ENCODE results near the gene RDM1. TPM values are rescaled to one million over a fixed set of nuclear protein-coding genes. Genes with fewer than 3 reads are reported as not detected.
A peak's percentile ranks its signal among the peaks of the same experiment; 100 is the strongest.

RDM1 gene
- total RNA-seq, 6 experiments from 2014 or later = 0.23 to 0.76 (median 0.53) TPM; not detected in 2

DNA sequence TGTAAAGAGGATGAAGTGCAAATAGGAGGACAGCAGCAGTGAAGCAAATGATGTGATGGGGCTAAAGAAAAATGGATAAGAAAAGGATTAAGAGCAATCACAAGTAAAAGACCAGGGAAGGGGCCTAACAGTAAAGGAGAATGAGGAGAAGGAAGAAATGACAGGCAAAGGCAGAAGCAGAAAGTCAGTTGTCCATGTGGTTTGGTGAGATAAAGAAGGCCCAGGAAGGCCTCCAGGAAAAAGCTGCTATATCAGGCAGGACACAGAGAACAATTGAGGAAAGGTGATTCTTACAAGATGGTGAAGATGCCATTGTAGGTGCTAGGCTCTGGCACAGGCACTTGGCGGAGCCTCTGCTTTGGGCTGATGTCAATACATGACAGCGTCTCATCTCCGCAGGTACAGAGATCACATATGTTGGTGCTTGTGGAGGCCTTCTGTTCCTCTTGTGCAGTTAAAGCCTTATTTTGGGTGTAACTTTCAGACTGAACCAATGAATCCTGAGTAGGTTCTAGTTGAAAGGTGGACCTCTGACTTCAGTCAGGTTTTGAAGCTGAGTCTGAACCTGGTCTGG, 18.1 kb downstream of the RDM1 start:
- Mint-ChIP-seq H3K4me1 (ENCODE audit: low read depth) (peaks cover 9% of the 10 kb centered on the region), H3K27me3 (ENCODE audit: insufficient read depth) (peaks cover 29% of the 10 kb centered on the region), H3K4me3 (no peak overlapping the region), H3K36me3 (ENCODE audit: low read depth) (no peaks in the 10 kb centered on the region), H3K27ac (no peak overlapping the region), H3K9me3 (no peaks in the 10 kb centered on the region)
- DNase-seq = no peak
- TF ChIP-seq, protein P1, sequence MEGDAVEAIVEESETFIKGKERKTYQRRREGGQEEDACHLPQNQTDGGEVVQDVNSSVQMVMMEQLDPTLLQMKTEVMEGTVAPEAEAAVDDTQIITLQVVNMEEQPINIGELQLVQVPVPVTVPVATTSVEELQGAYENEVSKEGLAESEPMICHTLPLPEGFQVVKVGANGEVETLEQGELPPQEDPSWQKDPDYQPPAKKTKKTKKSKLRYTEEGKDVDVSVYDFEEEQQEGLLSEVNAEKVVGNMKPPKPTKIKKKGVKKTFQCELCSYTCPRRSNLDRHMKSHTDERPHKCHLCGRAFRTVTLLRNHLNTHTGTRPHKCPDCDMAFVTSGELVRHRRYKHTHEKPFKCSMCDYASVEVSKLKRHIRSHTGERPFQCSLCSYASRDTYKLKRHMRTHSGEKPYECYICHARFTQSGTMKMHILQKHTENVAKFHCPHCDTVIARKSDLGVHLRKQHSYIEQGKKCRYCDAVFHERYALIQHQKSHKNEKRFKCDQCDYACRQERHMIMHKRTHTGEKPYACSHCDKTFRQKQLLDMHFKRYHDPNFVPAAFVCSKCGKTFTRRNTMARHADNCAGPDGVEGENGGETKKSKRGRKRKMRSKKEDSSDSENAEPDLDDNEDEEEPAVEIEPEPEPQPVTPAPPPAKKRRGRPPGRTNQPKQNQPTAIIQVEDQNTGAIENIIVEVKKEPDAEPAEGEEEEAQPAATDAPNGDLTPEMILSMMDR (IDR thresholded peaks at IDR 0.05) = no peak

DNA sequence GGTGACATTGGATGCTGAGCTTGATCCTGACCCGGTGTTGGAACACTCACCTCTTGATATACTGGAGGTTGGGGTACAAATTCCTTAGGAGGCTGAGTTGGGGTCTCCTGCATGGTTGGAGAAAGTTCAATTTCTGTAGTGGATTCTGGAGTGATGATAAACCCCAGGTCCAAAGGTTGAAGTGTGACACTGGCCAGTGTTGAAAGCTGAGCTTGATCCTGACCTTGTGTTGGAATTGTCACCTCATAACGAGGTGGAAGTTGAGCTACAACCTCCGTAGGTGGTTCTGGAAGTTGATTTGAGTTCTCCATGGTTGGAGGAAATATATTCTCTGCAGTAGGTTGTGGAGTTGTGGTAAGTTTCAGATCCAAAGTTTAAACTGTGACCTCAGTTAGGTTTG, 21.2 kb downstream of the RDM1 start:
- Mint-ChIP-seq H3K36me3 (ENCODE audit: low read depth) (no peaks in the 10 kb centered on the region), H3K4me3 (no peak overlapping the region), H3K27ac (no peak overlapping the region), H3K4me1 (ENCODE audit: low read depth) (peaks cover 8% of the 10 kb centered on the region; the same call in 1 of the 2 replicates), H3K9me3 (no peaks in the 10 kb centered on the region), H3K27me3 (ENCODE audit: insufficient read depth) (peaks cover 29% of the 10 kb centered on the region)
- TF ChIP-seq, protein P1 (IDR thresholded peaks at IDR 0.05) = no peak
- no peak for DNase-seq

DNA sequence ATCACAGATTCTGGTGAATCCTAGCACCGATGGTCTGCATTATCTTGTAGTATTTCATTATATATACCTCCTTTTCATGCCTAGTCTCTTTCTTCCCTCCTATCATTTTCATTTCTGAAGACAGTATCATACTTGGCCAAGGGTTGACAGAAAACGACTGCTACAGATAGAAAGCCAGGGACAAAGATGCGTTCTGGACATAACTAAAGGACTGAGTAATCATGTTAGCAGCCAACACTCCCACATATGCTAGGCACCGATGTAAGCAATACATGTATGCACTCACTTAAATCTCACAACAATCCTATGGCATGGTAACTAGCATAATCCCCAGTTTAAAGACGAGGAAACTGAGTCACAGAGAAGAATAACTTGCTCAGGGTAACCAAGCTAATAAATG, 22.9 kb downstream of the RDM1 start:
- DNase-seq = no peak
- H3K27me3 Mint-ChIP-seq (ENCODE audit: insufficient read depth) = peaks cover 26% of the 10 kb centered on the region
- H3K27ac Mint-ChIP-seq = no peak overlapping the region
- peaks cover 8% of the 10 kb centered on the region; the same call in 1 of the 2 replicates for H3K4me1 Mint-ChIP-seq (ENCODE audit: low read depth)
- TF ChIP-seq, protein P1 (IDR thresholded peaks at IDR 0.05) = no peak
- no peaks in the 10 kb centered on the region for H3K36me3 Mint-ChIP-seq (ENCODE audit: low read depth)
- H3K4me3 Mint-ChIP-seq = no peak overlapping the region; the same call in 1 of the 2 replicates
- no peaks in the 10 kb centered on the region for H3K9me3 Mint-ChIP-seq

DNA sequence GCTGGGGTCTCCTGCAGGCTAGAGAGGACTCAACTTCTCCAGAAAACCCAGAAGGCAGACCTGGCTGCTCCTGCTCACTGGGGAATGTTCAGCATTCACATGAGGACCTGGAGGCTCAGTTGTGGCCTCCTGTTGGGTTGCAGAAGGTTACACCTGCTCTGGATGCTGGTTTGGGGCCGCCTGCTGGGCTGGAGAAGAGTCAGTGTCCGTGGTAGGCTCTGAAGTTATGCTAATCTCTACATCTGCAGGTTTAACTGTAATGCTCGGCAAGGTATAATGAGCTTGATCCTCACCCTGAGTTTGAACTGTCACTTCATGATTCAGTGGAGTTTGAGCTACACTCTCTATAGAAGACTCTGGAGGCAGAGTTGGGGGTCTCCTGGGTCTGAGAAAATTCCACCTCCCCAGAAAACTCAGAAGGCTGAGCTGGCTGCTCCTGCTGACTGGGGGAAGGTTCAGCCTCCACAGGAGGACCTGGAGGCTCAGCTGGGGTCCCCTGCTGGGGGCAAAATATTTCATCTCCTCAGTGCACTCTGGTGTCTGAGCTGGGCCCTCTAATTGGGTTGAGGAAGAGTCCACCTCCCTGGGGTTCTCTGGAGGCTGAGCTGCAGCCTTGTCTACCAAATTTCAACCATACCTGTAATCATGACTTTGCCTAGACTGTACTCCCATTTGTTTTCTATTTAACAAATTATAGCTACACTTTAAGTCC, 23.5 kb downstream of the RDM1 start:
- Mint-ChIP-seq H3K4me1 (ENCODE audit: low read depth) (peaks cover 8% of the 10 kb centered on the region; the same call in 1 of the 2 replicates), H3K4me3 (no peak overlapping the region), H3K27ac (no peak overlapping the region), H3K36me3 (ENCODE audit: low read depth) (no peaks in the 10 kb centered on the region), H3K27me3 (ENCODE audit: insufficient read depth) (peaks cover 26% of the 10 kb centered on the region), H3K9me3 (no peaks in the 10 kb centered on the region)
- no peak for DNase-seq
- TF ChIP-seq, protein P1 (IDR thresholded peaks at IDR 0.05) = no peak

DNA sequence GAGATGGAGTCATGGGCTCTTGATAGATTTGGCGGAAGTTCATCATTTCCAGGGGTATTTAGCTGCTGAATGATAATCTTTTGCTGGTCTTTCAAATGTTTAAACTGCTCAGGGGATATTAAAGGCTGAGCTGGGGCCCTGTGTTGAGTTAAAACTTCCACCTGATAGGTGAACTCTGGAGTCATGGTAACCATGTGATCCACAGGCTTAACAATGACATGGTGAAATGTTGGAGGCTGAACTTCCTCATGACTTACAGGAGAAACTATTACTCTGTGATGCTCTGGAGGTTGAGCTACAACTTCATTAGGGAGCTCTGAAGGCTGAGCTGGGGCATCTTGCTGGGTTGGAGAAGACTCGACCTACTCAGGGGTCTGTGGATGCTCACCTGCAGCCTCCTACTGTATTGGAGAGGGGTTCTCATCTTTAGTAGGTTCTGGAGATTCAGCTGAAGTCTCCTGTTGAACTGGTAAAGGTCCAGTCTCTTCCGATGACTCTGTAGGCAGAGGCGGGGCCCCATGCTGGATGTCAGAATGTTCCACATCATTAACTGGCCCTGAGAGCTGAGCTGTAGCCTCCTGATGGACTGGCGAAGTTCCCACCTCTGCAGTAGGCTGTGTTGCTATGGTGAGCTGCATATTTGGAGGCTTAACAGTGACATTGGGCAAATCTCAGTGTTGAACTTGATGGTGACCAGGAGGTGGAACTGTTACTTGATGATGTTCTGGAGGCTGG, 24.2 kb downstream of the RDM1 start:
- peak; percentile 63 for DNase-seq
- Mint-ChIP-seq H3K36me3 (ENCODE audit: low read depth) (no peaks in the 10 kb centered on the region), H3K27ac (no peak overlapping the region), H3K27me3 (ENCODE audit: insufficient read depth) (peaks cover 26% of the 10 kb centered on the region), H3K9me3 (no peaks in the 10 kb centered on the region), H3K4me3 (no peak overlapping the region), H3K4me1 (ENCODE audit: low read depth) (peaks cover 9% of the 10 kb centered on the region)
- TF ChIP-seq, protein P1 (IDR thresholded peaks at IDR 0.05) = no peak

Data from HFFc6 (cell line).